GM18498 (cell line): ENCODE results near the gene MAGOHB.
"Not testable (repeated sequence)": the region's sequence is repeated elsewhere in the genome, so short reads cannot be mapped to it uniquely, and the experiment has no call there.

Experiments used
- ATAC-seq: cut with Tn5 transposase; IDR thresholded peaks from one replicate; pipeline ENCODE4 v1.9.1; 2021; ENCODE audit warnings: mild to moderate bottlenecking, moderate library complexity; ENCODE audit not compliant: unreplicated experiment

Gene MAGOHB

DNA sequence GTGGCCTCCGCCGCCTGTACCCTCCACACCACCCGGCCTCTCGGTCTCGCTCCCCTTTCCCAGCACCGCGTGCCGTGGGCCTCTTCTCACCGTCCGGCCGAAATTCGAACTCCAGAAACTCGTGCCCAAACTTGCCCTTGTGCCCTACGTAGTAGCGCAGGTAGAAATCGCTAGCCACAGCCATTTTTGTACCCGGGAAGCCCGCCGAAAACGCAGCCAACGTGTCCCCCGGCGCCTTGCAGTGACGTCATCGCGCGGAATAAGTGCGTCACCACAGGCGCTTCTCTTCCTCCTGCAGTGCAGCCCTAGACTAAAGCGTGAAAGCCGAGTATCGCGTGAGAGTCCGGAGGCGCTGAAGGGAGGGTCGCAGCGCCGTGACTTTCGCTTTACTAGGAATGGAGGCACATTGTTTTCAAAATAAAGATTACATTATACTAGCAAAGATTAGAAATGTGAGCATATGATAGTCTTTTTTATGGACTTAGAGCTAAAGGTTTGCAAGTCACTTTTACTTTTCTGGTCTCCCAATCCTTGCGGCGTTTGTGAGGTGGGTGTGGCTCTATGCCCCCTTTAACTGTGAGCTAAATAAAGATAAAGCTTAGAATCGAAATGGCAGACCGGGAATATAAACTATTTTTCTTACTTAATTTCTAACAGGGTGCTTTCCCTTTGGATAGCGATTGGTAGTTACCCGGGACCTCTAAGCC, at the start of gene MAGOHB:
MAGOHB (minus strand) TSS at position 261 of the 707 bp plus-strand sequence; CDS start at position 184, 77 bp downstream.
- peak; percentile 97 for ATAC-seq

DNA sequence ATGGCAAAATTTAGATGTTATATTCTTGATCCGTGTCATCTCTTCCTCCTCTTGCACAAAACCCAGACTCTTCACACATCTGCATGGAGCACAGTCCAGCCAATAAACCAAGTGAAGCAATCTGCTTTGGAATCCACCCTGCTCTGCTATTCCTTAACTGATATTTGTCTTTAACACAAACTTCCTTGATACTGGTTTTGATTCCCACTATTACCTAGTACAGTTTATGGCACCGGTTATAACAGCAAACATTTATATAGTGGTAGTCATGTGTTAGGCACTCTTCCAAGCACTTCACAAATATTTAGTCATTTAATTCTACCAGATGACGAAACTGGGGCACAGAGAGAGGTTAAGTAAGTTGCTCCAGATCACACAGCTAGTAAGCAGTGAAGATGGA, 47.9 kb upstream of the MAGOHB start:
- no peak for ATAC-seq

DNA sequence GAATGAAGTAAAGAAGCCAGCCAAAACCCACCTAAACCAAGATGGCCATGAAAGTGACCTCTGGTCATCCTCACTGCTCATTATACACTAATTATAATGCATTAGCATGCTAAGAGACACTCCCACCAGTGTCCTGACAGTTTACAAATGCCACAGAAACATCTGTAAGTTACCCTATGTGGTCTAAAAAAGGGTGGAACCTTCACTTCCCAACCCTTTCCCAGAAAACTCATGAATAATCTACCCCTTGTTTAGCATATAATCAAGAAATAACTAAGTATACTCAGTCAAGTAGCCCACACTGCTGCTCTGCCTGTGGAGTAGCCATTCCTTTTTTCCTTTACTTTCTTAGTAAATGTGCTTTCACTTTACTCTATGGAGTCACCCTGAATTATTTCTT, 40.6 kb upstream of the MAGOHB start:
- no peak for ATAC-seq

DNA sequence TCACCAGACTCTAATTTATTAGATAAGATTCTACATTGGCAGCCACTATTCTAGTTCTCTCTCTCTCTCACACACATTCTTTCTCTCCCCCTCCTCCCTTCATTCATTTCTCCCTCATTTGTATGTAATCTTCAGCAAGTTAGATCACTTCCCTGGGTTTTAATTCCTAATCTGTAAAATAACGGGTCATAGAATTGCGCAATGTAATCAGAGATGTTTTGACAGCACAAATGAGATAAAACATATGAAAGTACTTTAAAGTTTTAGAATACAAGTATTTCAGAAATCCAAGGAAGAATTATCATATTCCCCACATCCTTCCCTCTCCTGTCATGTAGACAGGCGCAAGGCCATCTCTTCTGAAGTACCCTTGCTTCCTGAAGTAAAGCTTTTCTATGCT, 38.8 kb upstream of the MAGOHB start:
- ATAC-seq = no peak

DNA sequence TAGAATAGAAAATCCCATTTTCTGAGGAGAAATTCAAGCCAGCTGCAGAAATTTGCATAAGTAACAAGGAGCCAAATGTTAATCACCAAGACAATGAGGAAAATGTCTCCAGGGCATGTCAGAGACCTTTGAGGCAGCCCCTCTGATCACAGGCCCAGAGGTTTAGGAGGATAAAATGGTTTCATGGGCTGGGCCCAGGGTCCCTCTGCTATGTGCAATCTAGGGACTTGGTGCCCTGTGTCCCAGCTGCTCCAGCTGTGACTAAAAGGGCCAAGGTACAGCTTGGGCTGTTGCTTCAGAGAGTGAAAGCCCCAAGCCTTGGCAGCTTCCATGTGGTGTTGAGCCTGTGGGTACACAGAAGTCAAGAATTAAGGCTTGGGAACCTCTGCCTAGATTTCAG, 33.2 kb upstream of the MAGOHB start:
- not testable (repeated sequence) for ATAC-seq

DNA sequence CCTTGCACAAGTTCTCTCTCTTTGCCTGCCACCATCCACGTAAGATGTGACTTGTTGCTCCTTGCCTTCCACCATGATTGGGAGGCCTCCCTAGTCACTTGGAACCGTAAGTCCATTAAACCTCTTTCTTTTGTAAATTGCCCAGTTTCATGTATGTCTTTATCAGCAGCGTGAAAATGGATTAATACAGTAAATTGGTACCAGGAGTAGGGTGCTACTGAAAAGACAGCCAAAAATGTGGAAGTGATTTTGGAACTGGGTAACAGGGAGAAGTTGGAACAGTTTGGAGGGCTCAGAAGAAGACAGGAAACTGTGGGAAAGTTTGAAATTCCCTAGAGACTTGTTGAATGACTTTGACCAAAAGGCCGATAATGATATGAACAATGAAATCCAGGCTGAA, 32.5 kb upstream of the MAGOHB start:
- no peak for ATAC-seq

DNA sequence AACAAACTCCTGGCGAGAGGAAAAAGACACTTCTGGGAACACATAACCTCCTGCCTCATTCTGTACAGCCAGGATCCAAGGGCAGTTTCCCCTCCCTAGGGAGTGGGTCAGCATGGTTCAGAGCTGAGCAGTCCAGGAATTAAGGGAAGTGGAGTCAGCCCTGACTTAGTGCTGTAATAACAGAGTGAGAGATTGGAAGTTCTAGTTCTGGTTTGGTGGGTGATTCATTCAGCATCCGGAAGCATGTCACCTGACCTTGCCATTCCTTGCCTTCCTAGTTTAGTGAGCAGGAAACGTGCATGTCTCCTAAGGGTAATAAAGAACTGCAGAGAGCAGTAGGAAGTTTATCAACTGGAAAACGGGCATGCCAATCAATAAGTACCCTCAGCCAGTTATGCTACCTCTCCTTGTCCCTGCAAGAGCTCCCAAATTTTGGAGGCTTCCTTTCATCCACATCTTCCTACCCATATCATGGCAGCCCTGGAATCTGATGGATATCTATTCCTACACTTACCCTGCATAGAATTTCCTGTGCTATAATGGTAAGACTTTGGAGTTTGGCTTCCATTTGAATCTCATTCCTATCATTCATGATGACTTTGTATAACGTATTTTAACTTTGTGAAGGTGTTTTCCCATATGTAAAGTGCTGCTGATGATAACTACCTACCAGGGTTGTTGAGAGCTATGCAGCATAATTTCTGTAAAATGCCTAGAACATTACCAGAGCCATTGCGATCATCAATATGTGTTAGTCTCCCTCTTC, 28.5 kb upstream of the MAGOHB start:
- ATAC-seq = no peak

DNA sequence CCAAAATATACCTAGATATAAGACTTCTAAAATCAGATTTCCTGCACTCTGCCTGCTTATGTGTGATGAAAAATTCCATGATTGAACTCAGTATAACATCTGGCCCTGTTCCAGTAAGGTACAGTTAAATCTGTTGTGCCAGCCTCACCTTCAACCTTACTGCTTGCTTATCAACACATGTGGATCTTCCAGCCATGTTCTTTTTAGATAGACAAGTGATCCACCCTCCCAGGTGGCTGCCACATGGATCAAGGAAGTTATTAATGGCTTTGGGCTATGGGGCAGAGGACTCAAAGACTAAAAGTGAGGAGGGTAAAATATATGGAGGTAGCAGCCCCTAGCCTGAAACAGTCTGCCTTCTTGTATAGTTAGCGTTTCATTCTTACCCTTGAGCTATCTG, 25.3 kb upstream of the MAGOHB start:
- ATAC-seq = no peak

DNA sequence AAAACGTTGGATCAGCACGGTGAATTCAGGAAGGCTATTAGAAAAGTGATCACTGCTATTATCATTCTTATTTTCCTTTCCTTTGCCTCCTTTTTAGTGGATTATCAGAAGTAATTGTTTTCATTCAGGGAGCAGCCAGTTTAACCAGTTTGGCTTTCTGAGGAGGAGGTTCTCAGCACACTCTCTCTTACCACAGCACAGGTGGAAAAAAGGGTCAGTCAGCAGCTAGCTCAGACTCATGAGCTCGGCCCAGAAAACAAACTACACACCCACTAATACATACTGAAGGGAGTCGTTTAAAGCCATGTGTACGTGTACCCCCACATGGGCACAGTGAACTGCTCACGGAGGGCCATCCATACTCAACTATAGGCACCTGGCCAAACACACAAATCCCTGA, 23.2 kb upstream of the MAGOHB start:
- ATAC-seq = no peak

DNA sequence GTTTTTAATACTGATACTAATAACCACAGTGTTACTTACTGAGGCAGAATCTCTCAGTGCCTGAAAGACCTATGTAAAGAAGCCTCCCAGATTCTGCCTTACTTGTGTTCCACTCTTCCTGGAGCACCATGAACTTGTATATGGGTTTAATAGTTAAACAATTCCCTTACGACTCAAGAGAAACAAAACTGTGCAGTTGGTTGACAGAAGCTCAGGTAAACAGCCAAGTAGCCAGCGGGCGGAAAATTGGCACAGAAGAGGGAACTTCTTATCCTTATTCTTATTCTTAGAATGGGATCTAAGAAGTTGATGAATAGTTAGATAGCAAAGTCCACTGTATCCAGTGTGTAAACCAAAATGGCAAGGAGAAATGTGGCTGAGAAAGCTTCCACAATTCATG, 22.7 kb upstream of the MAGOHB start:
- no peak for ATAC-seq

DNA sequence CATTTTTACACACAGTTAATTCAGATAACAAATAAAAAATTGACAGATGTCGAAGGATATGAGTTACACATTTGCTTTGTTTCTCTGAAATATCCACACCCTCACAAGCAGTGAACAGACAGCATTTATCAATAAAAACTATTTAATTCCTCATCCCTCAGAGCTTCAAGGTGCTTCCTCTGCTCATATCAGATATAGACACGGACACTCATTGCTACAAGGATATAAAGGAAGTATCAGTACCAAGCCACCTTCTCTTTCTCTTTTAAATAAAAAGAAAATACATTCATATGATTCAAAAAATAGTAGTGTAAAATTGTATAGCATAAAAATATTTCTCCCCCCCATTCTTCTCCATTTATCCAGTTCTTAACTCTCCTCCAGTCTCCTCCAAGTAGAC, 21.9 kb upstream of the MAGOHB start:
- ATAC-seq = no peak

DNA sequence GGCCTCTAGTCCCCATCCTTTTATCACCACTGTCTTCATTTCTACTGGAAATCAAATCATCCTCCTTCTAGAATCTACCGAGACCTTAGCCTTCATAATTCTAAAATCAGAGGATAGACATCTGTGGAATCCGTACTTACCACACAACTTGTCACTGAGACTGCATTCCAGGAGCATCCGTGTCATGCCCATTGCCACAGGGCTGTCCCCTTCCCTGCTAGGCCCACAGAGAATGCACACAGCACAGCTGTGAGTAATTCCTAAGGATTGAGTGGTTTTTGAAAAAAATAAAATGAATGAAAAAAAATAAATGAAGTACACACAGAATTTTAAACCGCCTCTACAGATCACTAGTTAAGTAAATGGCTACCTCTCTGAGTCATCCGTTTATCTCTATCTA, 21.0 kb upstream of the MAGOHB start:
- ATAC-seq = no peak

DNA sequence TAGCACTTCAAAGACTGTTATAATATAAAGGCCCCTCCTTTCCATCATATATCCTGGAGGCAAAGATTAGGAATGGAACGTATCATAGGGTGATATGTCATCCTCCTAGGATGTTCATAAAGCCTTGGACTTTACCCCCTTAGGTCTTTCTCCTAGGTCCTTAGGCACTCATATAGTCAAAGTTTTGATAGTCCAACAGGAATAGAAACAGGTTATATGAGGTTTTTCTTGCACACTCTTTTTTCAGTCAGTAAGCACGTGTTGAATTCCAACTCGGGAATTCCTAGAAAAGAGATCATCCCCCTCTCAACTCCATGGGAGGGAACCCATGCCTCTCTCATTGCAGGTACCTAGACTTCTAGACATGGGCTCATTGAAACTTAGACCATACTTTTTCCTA, 20.1 kb upstream of the MAGOHB start:
- ATAC-seq = no peak

DNA sequence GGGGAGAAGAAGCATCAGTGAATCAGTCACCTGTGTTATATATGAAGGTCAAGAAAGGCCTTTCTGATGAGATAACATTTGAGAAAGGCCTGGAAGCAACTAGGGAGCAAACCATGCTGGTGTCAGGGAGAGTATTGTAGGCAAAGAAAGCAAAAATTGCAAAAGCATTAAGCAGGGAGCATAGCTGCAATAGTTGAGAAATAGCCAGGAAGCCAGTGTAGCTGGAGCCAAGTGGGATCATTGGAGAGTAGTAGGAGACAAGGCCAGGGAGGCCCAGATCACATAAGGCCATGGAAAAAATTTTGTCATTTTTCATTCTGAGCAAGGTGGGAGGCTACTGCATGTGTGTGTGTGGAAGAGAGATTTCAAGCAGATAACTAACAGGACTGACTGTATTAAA, 18.8 kb upstream of the MAGOHB start:
- no peak for ATAC-seq

DNA sequence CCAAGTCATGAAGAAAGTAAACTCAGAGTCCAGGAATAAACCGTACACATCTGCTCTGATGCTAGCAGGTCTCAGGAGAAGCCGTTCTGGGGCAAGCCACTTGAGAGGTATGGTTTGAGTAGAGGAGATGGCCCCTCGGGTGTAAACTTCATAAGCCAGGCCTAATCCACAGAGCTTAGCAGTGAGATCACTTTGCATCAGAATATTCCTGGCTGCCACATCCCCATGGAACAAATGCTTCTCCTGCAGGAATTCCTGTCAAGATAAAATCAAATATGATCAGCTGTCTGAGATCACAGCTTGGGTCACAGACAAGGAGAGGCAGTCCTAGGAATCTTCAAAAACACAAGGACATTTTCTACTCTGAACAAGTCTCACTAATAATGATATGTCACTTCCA, 11.2 kb upstream of the MAGOHB start:
- ATAC-seq = no peak

DNA sequence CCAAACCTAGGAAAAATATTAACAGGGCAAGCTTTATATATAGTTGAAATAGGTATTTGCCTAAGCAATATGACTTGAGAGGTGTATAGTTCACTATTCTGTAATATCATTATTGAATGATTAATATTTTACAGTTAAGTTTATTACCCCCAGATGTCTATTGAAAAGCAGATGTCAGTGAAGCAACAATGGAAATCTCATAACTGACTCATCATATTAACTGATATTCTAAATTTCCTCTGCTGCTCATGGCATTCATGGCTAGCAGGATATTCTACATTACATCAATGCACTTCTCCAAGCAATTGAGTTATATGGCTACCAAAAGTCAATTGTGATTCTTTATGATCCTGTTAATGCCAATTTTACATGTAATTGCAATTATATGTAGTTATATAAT, 9.7 kb upstream of the MAGOHB start:
- ATAC-seq = no peak

DNA sequence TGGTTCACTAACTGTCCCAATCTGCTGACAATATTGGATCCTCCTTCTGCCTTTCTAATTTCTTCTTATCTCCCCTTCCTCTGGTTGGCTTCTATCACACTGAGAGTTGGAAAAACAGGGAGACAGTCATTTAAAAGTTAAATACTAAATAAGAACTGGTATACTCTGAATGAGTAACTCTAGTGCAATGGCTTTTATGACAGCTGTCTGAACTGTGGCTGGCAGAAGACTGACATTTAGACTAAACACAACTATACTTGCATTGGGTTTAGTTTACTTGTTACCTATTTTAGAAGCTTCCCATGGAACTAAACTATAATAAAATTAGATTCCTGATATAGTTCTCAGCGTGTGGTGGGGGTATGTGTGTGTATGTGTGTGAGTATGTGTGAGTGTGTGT, 7.9 kb upstream of the MAGOHB start:
- no peak for ATAC-seq

DNA sequence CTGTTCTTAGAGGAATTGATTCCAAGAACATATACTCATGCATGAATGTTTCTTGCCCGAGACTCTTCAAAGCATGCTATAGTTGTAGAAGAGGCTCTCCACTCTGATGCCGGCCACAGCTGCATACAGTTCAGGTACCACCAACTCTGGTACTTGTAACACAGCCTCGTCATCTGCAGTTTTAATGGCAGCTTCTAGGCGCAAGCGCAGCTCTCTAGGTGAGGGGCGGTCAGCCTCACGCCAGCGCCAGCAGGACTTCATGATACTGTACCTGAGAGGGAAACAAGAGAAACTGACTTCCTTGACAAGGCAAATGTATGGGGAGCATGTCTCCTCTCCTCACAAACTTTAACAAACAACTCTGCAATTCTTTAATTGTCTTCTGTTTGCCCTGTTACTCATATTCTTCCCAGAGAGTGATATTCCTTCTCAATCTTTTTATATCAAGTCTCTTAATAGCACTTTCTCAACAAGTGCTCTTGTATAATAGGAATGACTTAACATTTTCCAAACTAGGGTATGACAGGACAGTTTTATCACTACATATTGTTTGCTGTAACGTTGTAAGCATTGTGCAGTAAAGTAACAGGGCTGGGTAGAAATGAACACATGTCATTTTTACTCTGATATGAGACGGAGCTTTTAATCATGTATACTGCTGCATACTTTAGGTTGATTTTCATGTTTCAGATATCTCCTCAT, 6.8 kb upstream of the MAGOHB start:
- no peak for ATAC-seq

DNA sequence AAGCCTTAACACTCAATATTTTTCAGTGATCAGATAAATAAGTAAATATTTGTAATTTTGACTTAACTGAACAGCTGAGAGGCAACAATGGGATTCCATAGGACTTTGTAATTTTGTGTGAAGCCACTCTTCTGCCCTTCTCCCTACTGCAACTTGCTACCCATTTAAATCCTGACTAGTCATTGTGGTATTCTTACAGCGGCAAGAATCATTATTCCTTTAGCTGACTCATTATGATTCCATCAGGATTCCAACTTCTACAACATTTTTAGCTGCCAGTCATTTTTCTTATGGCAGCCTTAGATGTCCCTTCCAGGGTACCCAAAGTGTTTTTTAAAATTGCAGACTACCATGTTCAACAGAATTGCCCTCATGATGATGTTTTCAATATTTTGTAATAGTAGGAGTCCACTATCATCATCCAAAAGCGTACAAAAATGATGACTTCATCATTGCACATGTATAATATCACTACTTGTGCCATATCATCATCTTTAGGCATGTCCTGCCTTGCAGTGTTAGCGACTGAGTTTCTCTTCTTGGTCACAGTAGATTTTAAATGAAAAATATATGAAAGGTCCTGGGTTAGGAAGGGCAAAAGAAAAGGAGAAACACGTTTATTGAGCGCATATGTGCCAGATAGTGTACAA, 5.1 kb upstream of the MAGOHB start:
- no peak for ATAC-seq

DNA sequence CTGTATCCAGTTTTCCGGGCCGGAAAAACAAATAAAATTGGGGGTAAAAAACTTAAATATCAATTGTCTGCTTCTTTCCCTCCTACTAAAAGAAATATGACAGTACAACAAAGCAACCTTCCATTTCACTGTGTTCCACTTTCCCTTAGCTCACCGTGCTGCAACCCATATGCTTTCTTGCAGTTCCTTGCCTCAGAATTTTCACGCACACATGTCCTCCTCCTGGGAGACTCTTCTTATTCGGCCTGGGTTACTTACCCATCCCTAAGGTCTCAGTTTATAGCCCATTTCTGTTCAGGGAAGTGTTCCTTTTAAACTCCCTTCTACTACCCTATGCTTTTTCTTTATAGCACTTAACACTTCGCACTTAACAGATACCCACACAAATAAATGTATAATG, 4.5 kb upstream of the MAGOHB start:
- no peak for ATAC-seq

DNA sequence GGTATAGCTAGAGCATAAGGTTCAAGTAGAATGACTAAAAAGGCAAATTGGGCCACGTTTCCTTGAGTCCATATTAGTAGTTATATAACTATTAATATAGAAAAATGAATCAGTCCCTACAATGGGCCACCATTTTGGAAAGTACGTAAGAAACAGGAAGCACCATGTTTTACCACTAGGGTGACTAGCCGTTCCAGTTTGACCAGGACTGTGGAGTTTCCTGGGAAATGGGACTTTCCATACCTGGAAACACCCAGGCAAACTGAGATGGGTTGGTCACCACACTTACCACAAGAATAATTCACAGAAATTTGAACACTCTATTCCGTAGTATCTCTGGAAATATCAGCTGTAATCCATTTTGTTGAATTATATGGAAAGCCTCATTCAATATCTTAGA, 2.1 kb upstream of the MAGOHB start:
- ATAC-seq = no peak

DNA sequence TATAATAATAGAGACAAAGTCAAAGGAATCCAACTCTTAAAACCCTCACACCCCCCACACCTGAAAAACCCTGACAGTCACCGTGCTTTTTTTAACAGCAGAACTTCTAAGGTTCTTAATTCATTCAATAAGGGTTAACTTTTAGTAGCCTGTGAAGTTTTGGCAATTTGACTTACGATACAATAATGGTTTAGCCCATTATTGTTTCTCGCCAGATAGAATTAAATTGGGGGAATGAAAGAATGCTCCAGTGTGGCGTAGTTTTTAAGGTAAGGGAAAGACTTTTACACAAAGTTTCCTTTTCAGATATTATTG, 604 bp upstream of the MAGOHB start:
- ATAC-seq = no peak
